Endodermal cell (in vitro differentiated cells): ENCODE results near the gene PLXDC1. TPM values are rescaled to one million over a fixed set of nuclear protein-coding genes. Genes with fewer than 3 reads are reported as not detected.

ENCODE experiments used
- DNase-seq: peaks from one replicate; pipeline ENCODE4 v3.0.0-alpha.2; 2017
- H3K27ac ChIP-seq: 2 replicates; pipeline ENCODE4 v1.5.1; 2013; ENCODE audit warnings: mild to moderate bottlenecking, low read depth, low read length, moderate library complexity
- H3K27me3 ChIP-seq: 2 replicates; pipeline ENCODE4 v1.6.1; 2013; ENCODE audit warnings: mild to moderate bottlenecking, low read length, moderate library complexity; ENCODE audit not compliant: insufficient read depth, control insufficient read depth, poor library complexity, severe bottlenecking
- H3K36me3 ChIP-seq: 2 replicates; pipeline ENCODE4 v1.7.0; 2013; ENCODE audit warnings: mild to moderate bottlenecking, low read length, moderate library complexity; ENCODE audit not compliant: control insufficient read depth, insufficient read depth
- H3K4me1 ChIP-seq: one replicate; pipeline ENCODE4 v1.7.0; 2013; ENCODE audit warnings: low read length; ENCODE audit not compliant: control insufficient read depth, insufficient read depth
- H3K4me3 ChIP-seq: 2 replicates; pipeline ENCODE4 v1.5.1; 2013; ENCODE audit warnings: mild to moderate bottlenecking, low read length, moderate library complexity
- H3K9ac ChIP-seq: 2 replicates; pipeline ENCODE4 v1.6.1; 2013; ENCODE audit warnings: mild to moderate bottlenecking, low read length, moderate library complexity; ENCODE audit not compliant: poor library complexity, severe bottlenecking; ENCODE audit errors: extremely low read depth
- H3K9me3 ChIP-seq: 2 replicates; pipeline ENCODE4 v1.6.1; 2013; ENCODE audit warnings: mild to moderate bottlenecking, low read length, moderate library complexity; ENCODE audit not compliant: control insufficient read depth
- H3K27ac Mint-ChIP-seq: 2 replicates; pipeline ENCODE4 v1.8.0; 2020; ENCODE audit warnings: mixed read lengths
- H3K27me3 Mint-ChIP-seq: 2 replicates; pipeline ENCODE4 v1.8.0; 2021; ENCODE audit warnings: mild to moderate bottlenecking, mixed read lengths; ENCODE audit not compliant: insufficient read depth
- H3K36me3 Mint-ChIP-seq: 2 replicates; pipeline ENCODE4 v1.8.0; 2020; ENCODE audit warnings: low read depth, mixed read lengths
- H3K4me1 Mint-ChIP-seq: 2 replicates; pipeline ENCODE4 v1.8.0; 2020; ENCODE audit warnings: mixed read lengths
- H3K4me3 Mint-ChIP-seq: 2 replicates; pipeline ENCODE4 v1.8.0; 2020; ENCODE audit warnings: mild to moderate bottlenecking, moderate library complexity, mixed read lengths
- H3K9me3 Mint-ChIP-seq: 2 replicates; pipeline ENCODE4 v1.8.0; 2020; ENCODE audit warnings: mild to moderate bottlenecking, mixed read lengths
- WGBS, 2 experiments: methylation state at CpG; one replicate each; pipeline versions ENCODE4 v1.1.5 to v1.1.7; 2013; ENCODE audit warnings: missing lambda C conversion rate in 2 of 2, mixed read lengths in 1 of 2; ENCODE audit not compliant: insufficient coverage in 1 of 2, insufficient read length in 1 of 2; 5-methylcytosine and 5-hydroxymethylcytosine counted together
- total RNA-seq, 2 donors: library from RNA; stranded (reverse); fragmentation: NEBNext Ultra II Directional in 1 of 2; extraction: Animal tissue kit (Norgen Biotek cat#: 25700) in 1 of 2; gene quantifications; 2 replicates in 1 of 2; 3 replicates in 1 of 2; pipeline ENCODE4 v1.2.1, GENCODE V29; 2021
- TF ChIP-seq, protein P1 (sequence below): fragments of 200-600 bp; sonication (generic); conservative IDR thresholded peaks from 2 replicates; pipeline ENCODE4 v1.5.0; 2021; ENCODE audit warnings: antibody characterized with exemption, mild to moderate bottlenecking

PLXDC1 gene
- total RNA-seq, 2 donors from 2014 or later: 9.0 TPM

DNA sequence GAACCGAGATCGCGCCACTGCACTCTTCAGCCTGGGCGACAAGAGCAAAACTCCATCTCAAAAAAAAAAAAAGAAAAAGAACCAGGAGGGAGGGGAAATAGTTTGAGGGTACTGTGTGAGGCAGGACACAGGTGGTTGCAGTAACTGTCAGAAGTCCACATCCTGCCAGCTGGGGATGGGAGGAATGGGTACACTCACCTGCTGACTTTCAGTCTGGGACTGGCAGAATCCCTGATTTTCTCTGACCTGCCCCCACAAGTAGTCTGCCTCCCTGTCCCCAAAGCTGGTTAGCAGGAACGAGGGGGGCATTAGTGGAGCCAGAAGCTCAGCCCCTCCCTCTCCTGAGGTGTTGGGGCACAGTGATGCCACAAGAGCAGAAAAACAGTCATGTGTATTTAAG, 21.6 kb upstream of the PLXDC1 start:
- TF ChIP-seq, protein P1, sequence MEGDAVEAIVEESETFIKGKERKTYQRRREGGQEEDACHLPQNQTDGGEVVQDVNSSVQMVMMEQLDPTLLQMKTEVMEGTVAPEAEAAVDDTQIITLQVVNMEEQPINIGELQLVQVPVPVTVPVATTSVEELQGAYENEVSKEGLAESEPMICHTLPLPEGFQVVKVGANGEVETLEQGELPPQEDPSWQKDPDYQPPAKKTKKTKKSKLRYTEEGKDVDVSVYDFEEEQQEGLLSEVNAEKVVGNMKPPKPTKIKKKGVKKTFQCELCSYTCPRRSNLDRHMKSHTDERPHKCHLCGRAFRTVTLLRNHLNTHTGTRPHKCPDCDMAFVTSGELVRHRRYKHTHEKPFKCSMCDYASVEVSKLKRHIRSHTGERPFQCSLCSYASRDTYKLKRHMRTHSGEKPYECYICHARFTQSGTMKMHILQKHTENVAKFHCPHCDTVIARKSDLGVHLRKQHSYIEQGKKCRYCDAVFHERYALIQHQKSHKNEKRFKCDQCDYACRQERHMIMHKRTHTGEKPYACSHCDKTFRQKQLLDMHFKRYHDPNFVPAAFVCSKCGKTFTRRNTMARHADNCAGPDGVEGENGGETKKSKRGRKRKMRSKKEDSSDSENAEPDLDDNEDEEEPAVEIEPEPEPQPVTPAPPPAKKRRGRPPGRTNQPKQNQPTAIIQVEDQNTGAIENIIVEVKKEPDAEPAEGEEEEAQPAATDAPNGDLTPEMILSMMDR: no peak
- no peak overlapping the region for H3K4me3 ChIP-seq
- H3K27me3 ChIP-seq: no peaks in the 10 kb centered on the region
- Mint-ChIP-seq H3K27me3 (peaks cover 7% of the 10 kb centered on the region), H3K4me3 (no peak overlapping the region), H3K27ac (peak overlapping the region; percentile 15), H3K9me3 (peaks cover 7% of the 10 kb centered on the region), H3K36me3 (peaks cover 17% of the 10 kb centered on the region), H3K4me1 (peaks cover 11% of the 10 kb centered on the region)
- WGBS, 2 experiments: 93% methylated on average over 5 of the region's 5 CpGs; no CpG with 5 or more reads in 1 of the 2 experiments
- no peak overlapping the region for H3K9ac ChIP-seq
- peaks cover 17% of the 10 kb centered on the region for H3K36me3 ChIP-seq
- no peak overlapping the region for H3K27ac ChIP-seq
- H3K4me1 ChIP-seq: no peaks in the 10 kb centered on the region
- no peaks in the 10 kb centered on the region for H3K9me3 ChIP-seq
- no peak for DNase-seq

DNA sequence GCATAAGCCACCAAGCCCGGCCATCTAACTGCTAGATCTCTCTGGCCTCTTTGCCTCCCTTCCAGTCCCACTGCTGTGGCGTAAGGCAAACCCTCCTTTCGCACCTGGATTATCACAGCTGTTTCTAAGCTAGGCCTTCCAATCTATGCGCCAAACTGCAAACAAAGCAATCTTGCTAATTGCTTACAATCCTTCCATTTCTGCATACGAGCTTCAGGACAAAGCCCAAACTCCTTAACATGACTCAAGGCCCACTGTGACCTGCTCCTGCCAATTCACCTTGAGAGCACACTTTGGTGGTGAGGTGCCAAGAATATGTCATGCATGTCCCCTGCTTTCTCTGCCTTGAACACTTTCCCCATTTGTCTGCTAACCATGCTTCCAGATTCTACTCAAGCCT, 20.5 kb upstream of the PLXDC1 start:
- Mint-ChIP-seq H3K36me3 (peaks cover 6% of the 10 kb centered on the region), H3K4me3 (no peak overlapping the region), H3K27me3 (peaks cover 16% of the 10 kb centered on the region), H3K9me3 (peaks cover 7% of the 10 kb centered on the region), H3K27ac (no peak overlapping the region), H3K4me1 (peaks cover 11% of the 10 kb centered on the region)
- Histone ChIP-seq H3K9ac (no peak overlapping the region), H3K9me3 (no peaks in the 10 kb centered on the region), H3K36me3 (peaks cover 7% of the 10 kb centered on the region), H3K4me1 (no peaks in the 10 kb centered on the region), H3K27ac (no peak overlapping the region), H3K27me3 (peaks cover 2% of the 10 kb centered on the region), H3K4me3 (no peak overlapping the region)
- TF ChIP-seq, protein P1: no peak
- 87 to 100% methylated on average over 1 to 5 of the region's 5 CpGs for WGBS, 2 experiments
- peak; percentile 66 for DNase-seq

DNA sequence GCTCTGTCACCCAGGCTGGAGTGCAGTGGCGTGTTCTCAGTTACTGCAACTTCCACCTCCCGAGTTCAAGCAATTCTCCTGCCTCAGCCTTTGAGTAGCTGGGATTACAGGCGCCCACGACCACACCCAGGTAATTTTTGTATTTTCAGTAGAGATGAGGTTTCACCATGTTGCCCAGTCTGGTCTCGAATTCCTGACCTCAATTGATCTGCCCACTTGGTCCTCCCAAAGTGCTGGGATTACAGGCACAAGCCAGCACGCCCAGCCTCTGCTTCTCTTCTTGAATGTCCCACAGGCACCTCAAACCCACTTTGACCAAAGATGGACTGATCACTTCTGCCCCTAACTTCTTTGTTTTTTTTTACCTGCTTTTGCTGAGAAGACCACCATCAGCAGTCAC, 19.1 kb upstream of the PLXDC1 start:
- no peak overlapping the region for H3K27ac Mint-ChIP-seq
- H3K27ac ChIP-seq: no peak overlapping the region
- no peak overlapping the region for H3K4me3 ChIP-seq
- H3K9me3 ChIP-seq: no peaks in the 10 kb centered on the region
- no peaks in the 10 kb centered on the region for H3K36me3 ChIP-seq
- 91 to 97% methylated on average over 3 to 6 of the region's 6 CpGs for WGBS, 2 experiments
- DNase-seq: no peak
- peaks cover 16% of the 10 kb centered on the region for H3K27me3 ChIP-seq
- no peak overlapping the region for H3K9ac ChIP-seq
- H3K27me3 Mint-ChIP-seq: peaks cover 30% of the 10 kb centered on the region
- no peak overlapping the region for H3K4me3 Mint-ChIP-seq
- peaks cover 16% of the 10 kb centered on the region for H3K4me1 Mint-ChIP-seq
- H3K36me3 Mint-ChIP-seq: peaks cover 1% of the 10 kb centered on the region
- no peaks in the 10 kb centered on the region for H3K4me1 ChIP-seq
- peaks cover 7% of the 10 kb centered on the region for H3K9me3 Mint-ChIP-seq
- TF ChIP-seq, protein P1: no peak
